HG03060 (cell line): ENCODE measurements around the gene BPGM.

Experiments
- ATAC-seq: cut with Tn5 transposase; IDR thresholded peaks from one replicate; pipeline ENCODE4 v1.9.1; 2021; ENCODE audit warnings: low read depth, moderate number of reproducible peaks; ENCODE audit not compliant: unreplicated experiment

The BPGM gene

DNA sequence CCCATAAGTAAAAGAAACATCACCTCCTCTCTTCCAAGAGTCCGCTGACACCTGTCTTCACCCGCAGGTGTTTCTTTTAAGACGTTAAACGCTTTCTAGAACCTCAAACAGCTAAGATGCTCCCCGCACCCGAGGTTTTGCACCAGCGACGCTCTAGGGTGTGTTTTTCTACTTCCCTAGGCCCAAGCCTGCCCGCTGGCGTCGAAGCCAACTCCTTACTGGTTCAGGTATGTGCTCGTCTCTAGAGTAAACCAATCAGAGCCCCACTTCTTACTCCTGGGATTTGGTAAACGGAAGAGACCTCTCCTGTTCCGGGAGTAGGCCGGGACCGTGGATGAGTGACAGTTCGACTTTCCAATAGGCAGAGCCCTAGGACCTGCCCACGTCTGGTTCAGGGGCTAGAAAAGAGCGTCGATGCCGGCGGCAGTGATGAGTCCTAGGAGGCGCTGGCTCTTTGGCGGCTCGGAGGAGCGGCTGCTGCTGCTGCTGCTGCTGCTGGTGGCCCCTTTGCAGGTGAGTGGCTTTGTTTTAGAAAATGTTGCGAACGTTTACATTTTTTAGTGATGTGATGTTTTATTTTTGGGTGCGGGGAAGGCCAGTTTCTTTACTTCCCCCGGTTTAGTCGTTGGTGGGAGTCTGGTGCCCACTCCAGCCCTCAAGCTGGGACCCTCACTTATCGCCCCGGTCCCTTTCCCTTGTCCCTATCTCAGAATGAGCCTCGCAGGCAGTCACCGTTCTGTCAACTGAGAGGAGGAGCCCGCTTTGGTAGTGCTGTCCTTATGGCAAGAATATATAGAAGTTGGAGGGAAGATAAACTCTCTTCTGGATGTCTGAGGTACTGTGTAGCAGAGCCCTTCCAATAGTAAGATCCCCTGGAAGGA lies at the start of gene BPGM:
BPGM (plus strand) TSS at position 429 of the 881 bp plus-strand sequence. CDS start 14,655 bp downstream, outside the sequence.
- ATAC-seq = peak; percentile 99

DNA sequence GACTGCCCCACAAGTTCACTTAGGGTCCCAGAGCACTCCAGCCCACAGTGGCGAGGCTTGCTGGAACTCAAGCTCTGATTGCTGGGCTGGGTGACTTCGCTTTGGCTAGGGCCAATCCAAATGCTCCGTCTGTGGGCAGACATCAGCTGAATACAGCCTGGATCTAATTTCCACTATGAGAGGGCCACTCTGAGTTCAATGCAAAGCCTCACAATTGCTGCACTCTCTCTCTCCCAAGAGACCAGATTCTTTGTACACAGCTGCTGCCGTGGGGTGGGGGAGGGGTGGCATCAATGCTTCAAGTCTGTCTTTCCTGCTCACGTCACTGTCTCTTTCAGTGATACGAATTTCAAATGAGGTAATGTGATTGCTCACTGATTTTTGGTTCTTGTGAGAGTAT lies 47.3 kb upstream of the BPGM start:
- no peak for ATAC-seq

DNA sequence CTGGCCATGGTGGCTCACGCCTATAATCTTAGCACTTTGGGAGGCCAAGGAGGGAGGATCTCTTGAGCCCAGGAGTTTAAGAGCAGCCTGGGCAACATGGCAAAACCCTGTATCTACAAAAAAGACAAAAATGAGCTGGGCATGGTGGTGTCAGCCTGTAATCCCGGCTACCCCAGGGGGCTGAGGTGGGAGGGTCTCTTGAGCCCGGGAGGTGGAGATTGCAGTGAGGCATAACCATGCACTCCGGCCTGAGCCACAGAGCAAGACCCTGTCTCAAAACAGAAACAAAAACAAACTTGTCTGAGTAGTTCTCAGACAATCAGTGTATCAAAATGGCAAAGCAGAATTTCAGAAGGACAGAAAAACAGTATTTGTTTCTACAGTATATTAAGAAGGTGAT lies 45.2 kb upstream of the BPGM start:
- no peak for ATAC-seq

DNA sequence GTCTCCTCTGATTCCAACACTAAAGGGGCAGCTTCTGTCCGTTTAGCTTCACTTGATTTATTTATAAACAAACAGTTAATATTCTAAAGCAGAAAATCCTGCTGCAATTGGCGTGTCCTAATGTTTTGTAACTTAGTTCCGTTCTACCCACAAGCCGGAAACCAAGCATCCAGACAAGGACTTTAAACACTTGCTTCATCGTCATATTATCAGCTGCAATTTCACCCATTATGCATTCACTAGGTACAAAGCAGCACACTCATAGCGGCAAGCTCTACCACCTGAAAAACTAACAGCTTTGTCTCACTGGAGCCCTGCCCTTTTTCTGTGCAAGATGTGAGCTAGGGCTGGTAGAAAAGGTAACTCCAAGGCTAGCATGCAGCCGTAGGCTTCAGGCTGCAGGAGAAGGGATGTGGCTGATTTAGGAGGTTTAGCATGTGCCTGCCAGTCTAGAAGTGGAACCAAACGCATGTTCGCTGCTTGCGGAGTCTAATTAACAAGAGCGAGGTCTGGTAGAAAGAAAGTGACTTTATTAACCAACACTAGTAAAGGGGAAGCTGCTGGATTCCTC lies 43.7 kb upstream of the BPGM start:
- ATAC-seq = no peak

DNA sequence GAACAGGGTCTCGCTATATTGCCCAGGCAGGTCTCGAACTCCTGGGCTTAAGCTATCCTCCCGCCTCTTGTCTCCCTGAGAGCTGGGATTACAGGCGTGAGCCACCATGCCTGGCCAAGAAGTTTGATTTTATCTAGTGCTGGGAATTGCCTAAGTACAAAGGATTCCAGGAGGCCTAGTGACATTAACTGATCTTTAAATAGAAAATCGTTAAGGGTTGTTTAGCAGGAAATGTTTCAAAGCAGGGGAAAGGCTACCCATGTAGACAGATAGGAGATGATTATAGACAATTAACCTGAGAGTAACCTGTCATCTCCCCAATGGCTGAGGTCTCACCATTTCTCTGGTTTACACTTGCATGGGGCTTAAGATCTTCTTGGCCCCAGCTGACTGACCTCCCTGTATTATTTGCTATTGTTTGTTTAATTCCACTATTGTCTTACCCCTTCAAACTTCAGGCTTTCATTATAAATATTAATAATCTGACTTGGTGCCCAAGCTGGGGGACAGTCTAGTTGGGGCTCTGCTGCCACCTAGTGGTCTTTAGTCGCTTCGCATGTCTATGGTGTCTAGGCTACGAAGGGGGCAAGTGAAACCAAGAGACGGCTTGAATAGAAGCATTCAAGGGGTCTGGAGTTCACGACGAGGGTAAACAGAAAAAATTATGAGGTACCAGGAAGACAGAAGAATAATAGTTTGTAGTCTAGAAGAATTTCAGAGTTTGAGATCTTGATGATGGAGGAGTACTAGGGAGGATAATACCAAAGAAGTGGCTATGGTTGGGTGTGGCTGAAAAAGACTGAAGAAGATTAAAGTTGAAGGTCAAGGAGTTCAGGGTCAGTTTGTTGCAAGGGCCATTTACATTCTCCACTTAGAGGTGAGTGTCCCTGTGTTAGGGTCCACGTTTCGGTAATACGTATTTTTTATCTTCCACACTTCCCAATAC lies 40.4 kb upstream of the BPGM start:
- ATAC-seq = no peak

DNA sequence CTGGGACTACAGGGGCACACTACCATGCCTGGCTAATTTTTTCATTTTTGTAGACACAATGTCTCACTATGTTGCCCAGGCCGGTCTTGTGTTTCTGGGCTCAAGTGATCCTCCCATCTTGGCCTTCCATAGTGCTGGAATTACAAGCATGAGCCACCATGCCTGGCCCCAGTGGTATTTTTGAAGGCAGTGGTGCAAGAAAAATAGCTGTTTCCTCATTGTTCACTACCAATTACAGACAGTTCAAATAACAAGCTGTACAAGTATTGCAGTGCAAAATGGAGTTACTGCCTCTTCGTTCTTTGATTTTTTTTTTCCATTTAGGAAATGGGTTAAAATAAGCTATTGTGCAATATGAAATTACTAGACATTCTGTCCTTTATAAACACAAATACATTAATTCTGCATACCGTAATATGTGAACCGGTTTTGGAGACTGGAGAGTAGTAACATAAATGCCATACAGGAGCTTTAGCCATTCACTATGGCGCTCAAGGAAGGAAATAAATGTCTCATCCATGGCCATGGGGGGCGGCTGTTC lies 35.0 kb upstream of the BPGM start:
- ATAC-seq = no peak

DNA sequence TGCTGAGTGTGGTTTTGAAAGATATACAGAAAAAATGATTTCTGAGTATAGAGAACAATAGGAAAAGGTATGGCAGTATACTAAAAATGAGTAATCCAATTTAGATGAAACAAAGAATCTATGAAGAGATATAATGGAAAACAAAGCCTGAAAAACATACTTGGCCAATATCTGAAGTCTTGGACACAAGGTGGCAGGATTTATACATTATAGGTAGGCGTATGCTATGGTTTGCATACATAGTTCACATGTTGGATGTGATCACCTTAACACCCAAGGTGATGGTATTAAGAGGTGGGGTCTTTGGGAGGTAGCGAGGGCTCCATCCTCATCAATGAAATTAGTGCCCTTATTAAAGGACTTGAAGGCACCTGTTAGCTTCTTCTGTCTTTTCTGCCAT lies 34.5 kb upstream of the BPGM start:
- no peak for ATAC-seq

DNA sequence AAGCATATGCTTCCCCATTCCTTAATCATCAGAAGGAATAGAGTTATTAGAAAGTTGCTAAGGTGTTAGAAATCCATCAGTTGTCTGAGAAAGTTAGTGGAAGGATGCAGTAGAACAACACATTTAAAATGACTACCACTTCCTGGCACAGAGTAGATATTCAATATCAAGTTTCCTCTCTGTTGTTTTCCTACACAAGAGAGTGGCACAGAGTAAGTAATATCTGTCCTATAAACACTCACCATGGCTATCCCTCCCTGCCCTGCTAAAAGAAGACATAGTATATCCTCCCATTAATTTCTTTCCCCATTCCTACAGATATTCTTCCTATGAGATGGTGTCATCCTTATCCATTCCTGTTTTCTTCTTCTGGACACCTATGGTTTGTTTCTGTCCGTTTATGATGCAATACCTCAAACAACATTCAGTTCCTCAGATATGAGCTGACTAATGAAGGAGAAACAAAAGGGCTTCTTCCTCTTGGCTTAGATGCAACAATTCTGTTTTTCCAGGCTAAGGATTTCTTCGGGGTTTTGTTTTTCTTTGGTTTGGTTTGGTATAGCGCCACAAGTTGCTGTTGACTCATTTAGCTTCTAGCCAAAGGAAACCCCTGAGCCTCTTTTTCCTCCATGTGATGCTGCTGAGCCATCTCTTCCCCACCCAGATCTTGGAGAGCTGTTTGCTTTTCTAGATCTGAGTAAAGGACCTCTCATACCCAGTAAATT lies 32.9 kb upstream of the BPGM start:
- ATAC-seq = no peak

DNA sequence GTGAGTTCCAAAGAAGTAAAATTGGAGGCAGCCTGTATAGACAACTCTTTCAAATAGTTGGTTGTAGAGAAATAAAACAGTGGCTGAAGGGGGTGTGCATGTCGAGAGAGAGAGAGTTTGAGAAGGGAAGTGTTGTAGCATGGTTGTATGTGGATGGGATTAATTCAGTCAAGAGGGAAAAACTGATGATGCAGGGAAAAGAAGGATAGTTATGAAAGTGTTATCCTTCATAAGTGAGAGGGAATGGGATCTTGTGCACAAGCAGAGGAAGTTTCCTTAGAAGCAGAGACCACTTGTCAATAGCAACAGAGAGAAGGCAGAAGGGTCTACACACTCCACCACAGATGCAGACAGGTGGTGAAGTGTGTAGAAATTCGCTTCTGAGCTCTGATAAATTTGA lies 30.0 kb upstream of the BPGM start:
- ATAC-seq = no peak

DNA sequence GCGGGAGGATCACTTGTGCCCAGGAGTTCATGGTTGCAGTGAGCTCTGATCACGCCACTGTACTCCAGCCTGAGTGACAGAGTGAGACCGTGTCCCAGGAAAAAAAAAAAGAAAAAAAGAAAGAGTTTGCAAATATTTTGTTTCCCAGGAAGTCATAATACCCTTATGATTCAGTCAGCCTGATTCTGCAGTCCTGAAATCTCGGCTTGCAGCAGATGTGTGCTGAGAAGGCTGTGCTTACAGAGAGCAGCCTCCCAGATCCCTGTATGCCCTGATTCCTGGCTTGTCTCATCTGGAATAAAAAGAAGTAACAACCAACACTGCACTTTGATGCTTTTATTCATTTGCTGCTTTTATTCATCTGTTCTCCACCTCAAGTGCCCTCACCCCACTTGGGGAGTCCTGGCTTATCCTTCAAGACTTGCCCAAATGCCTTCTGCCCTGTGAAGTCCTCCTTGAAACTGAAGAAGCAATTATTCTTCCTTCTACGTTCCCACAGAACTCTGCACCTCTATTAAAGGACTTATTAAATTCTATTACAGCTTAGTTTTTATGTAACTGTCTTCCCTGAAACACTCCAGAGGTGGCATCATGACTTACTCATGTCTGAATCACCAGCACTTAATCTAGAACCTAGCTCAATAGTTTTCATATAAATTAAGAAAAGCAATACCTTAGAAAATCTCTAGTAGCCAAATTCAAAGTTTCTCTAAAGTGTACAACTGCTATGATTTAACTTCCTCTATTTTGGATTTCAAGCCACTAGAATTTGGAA lies 27.7 kb upstream of the BPGM start:
- ATAC-seq = no peak

DNA sequence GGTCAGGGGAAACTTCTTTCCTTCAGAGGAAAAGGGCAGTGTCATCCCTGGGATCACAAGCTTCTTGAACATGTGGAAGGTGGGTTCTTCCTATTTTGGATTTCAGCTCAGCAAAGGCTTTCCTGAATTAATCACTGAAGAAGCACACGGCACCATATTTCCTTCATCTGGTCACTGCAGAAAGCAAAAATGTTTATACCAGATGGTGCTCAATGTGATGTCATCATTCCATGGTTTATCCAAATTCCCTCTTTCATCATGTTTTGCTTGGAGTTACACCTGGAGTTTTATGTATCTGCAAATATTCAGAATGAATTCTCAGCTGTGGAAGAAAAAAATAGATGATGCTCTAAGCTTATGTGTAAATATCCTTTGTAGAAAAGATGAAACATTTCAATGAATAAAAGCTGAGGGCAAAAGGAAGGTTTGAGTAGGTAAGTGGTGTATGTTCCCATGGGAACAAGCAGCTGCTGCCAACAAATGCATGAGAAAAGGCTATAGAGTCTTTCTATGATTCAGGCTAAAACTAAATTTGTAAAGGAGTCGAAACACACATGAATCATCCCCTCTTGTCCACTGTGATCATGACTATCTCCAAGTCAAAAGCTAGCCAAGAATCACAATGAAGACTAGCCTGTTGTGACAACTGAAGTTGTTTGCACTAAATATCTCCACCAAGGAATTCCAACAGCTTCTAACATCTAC lies 26.9 kb upstream of the BPGM start:
- ATAC-seq = no peak

DNA sequence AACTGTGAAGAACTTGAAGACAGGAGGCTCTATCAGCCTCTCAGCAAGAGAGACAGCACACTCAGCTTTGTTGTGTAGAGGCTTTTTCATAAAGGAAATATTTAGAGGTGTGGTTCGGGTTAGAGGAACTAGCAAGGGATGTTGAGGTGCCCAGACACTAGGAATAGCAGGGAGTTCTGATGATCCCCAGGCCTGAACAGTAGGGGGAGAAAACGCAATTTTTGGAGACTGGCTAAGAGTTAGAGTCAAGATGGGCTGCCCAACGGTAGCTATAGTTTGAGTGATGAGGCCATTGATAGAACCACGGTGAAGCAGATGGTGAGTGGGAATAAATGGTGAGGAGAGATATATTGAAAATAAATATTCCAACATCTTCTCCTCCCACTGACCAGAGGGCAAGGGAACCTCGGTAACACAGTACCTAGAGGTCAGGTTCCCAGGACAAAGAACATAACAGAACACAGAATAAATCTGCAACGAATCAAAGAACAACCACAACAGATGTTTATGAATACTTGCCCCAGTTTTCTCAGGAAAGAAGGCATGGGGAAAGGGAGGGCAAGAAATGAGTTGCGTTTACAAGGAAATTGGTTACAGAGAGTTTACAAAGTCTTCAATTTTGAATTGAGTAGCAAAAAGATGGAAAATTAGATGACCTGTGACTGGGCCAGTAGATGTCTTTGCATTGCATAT lies 24.2 kb upstream of the BPGM start:
- no peak for ATAC-seq

DNA sequence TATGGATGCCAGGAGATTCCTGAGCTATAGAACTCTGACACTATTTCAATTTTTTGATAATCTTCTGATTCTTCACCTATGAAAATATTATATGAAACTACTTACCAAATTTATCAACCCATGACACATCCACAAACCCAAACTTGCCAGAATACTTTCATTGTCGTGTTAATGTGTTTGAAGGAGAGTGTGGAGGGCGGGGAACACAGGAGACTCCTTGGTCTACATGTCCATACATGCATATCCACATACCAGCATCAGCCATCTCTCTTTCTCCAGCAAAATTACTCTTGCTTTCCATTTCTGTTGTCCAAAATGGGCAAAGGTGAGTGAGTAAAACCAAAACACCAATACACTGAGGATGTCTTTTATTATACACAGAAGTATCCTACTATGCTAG lies 23.5 kb upstream of the BPGM start:
- no peak for ATAC-seq

DNA sequence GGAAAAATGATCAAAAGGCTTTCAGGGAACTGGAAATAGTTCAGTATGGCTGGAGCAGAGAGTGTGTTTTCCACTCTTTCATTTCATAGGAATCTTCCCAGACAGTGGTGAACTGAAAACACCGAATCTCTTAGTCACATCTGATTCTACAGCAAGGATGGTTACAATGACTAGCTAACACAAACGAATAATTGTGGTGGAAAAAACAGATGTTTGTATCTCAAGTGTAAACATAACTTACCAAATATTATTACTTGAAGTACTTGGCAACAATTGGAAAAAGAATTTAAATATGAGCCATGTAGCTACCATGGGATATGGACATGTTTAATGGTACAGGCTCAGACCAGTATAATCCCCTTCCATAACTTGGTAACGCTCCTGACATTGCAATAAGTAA lies 21.1 kb upstream of the BPGM start:
- ATAC-seq = no peak

DNA sequence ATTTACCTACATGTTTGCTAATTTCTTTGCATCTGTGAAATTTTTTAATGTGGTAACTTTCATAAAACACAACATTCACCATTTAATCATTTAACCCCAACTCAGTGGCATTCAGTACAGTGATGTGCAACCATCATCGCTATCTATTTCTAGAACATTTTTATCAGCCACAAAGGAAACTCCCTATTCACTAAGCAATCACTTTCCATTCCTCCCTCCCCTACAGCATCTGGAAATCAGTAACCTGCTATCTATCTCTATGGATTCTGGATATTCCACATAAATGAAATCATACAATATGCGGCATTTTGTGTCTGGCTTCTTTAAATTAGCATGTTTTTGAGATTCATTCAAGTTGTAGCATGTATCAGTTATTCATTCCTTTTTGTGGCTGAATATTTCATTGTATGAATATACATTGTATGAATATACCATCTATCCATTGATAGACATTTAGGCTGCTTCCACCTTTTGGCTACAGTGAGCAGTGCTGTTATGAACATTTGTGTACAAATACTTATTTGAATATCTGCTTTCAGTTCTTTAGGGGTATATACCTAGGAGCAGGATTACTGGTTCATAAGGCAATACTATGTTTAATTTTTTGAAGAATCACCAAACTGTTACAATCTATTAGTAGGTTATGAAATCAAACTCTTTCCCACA lies 19.4 kb upstream of the BPGM start:
- no peak for ATAC-seq

DNA sequence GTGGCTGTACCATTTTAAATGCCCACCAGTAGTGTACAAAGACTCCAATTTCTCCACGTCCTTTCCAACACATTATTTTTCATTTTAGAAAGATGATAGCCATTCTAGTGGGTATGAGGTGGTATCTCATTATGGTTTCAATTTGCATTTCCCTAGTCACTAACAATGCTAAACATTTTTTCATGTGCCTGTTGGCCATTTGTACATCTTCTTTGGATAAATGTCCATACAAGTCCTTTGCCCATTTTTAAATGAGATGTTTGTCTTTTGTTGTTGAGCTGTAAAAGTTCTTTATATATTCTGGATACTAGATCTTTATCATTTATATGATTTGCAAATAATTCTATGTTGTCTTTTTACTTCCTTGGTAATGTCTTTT lies 18.9 kb upstream of the BPGM start:
- ATAC-seq = no peak

DNA sequence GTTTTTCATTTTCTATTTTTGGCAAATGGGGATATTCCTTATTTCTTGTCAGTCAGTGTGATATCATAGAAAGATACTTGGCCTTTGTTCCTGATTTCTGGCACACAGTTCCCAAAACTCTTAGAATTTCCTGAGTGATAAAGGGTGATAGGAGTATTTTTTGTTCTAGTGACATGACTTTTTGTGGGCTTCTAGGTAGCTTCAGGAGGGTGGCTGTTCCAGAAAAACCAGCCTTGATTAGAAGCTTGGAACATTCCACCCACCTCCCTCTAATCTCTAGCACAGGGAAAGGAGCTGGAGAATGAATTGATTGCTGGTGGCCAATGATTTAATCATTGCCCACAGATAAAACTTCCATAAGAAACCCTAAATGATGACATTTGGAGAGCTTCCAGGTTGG lies 17.2 kb upstream of the BPGM start:
- ATAC-seq = no peak

DNA sequence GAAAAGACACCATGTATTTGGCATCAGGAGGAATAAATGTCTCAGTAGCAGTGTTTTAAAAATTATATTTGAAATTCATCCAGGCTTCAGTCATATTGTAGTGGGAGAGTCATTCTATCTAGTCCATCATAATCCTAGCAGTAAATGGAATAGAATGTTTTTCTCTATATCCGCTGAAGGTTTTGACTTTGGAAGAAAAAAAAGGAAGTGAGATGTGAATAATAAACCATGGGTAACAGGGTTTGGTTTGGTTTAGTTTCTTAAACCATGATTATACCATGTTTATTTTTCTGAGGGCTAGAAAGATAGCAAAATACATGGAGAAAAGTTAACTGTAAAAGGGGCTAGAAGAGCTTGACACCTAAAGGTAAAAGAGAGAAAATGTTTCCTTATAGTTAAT lies 16.4 kb upstream of the BPGM start:
- no peak for ATAC-seq
